RCC 7860 (cell line): ENCODE results near the gene ZIC5.
A peak's percentile ranks its signal among the peaks of the same experiment; 100 is the strongest.

Source experiments
- DNase-seq: peaks from one replicate; pipeline ENCODE4 v3.0.0-alpha.2; 2015; ENCODE audit warnings: low spot score
- FAIRE-seq: peaks from 2 replicates; lab custom pipeline; 2012; peaks lifted over from hg19 to GRCh38; lab: Jason Lieb, UNC

The ZIC5 gene

DNA sequence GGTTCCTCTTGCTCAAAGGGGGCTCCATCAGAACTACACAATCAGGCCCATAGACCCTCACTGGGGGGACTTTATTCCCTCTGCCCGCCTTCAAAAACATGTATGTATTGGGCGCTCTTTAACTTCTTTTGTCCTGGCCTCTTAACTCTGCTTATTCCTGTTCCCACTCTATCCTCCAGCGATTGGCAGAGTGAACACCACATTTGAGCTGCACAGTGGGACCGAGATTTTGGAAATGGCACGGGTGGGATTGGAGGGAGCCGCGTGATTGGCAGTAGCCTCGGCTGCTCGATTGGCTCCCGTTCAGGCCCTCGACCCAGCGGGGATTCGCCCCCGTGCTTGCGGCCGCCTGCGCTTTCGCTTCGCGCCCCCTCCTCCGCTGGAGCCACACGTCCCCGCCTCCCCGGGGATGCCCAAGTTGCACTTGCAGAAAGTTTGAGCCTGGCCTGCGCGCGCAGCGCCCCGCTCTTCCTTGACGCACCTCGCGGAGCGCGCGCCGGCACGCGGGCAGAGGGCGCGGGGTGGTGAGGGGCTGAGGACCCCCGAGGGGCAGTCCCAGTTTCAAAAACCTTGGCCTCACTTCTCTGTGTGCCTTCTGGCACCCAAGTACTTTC, at the start of gene ZIC5:
Gene ZIC5, minus strand, starts transcription at position 192 of the 614 bp plus-strand sequence. Its CDS starts 164 bp downstream, at position 28.
- DNase-seq (no peak), FAIRE-seq (no peak)

DNA sequence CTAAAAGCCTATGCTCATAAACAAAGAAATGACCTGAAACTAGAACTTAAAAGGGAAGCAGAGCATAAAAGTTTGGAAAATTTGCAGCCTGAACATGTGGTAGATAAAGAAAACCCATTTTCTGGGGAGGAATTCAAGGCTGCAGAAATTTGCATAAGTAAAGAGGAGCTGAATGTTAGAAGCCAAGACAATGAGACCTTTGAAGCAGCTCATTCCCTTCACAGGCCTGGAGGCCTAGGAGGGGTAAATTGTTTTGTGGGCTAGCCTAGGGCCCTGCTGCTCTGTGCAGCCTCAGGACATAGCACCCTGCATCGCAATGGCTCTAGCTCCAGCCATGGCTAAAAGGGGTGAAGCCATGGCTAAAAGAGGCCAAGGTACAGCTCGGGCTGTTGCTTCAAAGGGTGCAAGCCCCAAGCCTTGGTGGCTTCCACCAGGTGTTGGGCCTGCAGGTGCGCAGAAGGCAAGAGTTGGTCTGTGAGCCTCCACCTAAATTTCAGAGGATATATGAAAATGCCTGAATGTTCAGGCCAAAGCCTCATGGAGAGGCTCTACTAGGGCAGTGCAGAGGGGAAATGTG, 48.3 kb upstream of the ZIC5 start:
- DNase-seq (no peak), FAIRE-seq (no peak)

DNA sequence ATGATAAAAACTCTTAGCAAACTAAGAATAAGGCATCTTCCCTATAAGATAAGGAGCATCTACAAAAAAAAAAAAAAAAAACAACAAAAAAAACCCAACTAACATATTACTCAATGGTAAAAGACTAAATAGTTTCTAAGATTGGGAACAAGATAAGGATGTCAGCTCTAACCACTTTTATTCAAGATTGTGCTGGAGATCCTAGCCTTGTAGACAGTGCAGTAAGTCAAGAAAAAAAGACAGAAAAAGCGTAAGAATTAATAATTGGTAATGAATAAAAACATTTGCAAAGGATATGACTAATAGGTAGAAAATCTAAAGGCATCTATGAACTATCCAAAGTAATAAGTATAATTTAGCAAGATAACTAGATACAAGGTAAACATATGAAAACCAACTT, 43.1 kb upstream of the ZIC5 start:
- FAIRE-seq, result no peak
- DNase-seq, result no peak

DNA sequence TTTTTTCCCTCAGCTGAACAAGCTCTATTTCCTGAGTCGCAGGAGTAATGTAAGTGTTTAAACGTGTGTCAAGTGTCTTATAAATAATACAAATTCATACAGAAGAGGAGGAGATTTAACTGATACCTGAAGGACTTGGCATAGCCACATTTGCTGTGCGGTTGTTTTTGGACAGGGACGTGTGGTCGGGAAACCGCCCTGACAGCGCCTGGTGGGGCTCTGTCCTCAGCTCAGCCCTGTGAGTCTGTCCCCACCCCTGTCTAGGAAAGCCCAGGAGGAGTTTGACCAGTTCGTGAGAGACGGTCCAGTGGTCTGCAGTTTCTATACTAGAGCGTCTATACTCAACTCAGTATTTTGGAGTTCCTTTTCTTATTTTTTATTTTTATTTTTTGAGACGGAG, 26.7 kb upstream of the ZIC5 start:
- no peak for DNase-seq
- no peak for FAIRE-seq

DNA sequence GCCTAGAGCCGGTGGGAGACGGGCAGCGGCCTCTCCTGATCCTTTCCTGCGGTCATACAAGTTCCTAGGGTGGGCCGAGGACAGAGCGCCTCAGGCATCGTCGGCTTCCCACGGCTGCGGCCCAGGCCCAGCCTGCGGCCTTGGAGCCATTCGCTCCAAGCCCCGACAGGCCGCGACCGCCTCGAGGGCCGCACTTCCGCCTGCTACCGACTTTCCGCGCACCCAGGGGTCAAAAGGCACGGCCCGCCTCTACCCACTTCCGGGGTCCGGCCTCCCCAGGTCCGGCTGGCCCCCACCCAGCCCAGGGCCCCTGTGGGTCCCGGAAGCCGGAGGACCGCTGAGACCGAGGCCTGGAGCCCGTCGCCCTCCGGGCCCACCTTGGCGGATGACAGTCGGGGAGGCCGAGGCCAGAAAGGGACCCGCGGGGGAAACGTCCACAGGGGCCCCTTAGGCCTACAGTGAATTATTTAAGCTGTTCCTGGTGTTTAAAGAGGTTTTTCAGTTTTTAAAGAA, 26.2 kb upstream of the ZIC5 start:
- DNase-seq, result no peak
- FAIRE-seq, result no peak

DNA sequence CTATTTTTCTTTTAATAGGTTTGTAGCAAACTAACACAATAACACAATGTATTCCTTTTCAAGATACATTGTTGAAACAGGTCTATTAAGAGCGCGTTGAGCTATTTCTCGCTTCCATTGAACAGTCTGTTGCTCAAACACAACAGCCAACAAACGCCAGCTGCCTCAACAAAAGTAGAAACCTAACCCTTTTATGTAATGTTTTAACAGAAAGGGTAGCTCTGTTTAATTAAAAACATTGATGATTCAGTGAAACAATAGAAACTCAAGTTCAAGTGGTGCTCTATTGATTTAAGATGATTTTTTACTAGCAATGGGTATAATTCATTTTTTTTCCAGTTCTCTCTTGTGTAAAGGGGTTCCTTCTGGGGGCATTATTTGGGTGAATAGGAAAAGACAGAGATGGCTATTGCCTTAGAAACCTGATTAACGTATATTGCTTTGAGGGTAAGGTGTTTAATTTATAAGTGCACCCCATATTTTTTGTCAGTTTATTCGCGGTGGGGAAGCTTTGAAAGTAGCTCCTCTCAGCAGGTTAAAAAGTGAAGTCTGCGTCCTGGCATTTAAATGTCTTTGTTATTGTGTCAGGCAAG, 24.9 kb upstream of the ZIC5 start:
- FAIRE-seq (no peak), DNase-seq (no peak)

DNA sequence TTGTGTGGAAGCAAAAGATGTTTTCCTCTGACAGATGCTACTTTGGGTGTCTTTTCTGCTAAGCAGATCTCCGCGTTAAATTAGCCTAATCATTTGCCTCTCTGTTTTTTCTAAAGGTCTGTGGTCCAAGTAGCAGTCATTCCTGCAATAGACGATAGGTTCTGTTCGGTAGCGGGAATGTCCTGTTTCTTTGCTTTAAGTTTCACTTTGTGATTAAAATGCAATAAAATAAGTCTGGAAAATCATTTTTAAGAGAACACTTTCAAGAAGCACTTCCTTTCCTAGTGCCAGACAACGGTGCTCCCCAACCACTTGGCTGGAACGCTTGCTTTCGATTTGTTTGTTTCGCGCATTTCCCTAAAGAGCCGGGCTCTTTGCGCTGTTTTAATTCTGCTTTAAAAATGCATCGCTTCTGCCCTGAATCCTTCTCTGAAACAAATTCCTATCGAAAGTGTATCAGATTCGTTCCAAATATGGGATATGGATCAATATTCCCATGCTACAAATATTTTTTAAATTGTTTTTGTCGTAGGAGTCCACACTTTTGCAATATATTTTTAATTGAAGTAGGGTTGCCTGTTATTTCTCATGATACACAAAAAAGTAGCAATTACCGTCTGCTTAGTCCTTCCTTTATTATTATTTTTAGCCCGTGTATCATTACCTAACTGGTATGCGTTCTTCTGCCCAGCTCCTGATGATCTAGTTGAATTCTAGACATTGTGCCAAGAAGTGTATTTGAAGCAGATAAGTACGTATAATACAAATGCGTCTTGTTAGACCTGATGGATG, 24.2 kb upstream of the ZIC5 start:
- FAIRE-seq (no peak), DNase-seq (no peak)

DNA sequence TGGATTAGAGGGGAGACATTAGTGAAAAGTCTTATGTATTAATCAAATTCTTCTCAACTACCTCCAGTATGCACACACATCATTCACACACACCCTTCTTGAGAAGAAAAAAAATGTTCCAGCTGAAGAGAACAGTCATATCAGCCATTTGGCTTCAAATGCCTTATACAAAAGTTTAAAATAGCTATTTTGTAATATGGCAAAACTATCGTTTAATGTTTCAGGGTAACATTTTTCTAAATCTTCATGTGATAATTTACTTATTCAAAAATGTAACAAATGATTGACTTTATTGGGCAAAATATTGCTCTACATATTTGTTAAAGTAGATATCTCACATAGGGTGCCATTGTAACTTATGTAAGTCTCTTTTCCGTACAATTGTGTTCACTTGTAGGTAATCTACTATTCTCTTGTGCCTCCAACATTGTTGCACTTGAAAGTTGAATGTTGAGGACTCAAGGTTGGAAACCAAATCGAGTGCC, 23.6 kb upstream of the ZIC5 start:
- DNase-seq (no peak), FAIRE-seq (no peak)

DNA sequence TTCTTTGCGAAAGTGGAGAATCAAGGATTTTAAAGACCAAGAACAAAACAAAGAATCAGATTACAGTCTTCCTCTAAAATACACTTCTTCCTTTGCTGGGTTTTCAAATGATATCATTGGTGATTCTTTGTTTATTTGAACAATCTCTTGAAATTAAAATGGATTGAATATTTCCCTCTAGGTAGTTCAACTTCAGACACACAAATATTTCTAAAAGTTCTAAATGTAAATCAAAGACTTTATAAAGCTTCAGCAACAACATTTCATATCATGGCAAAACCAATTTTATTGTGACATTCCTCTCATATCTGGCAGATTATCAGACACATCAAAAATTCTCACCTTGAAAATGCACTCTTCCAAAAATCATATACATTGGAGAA, 23.1 kb upstream of the ZIC5 start:
- FAIRE-seq (no peak), DNase-seq (no peak)

DNA sequence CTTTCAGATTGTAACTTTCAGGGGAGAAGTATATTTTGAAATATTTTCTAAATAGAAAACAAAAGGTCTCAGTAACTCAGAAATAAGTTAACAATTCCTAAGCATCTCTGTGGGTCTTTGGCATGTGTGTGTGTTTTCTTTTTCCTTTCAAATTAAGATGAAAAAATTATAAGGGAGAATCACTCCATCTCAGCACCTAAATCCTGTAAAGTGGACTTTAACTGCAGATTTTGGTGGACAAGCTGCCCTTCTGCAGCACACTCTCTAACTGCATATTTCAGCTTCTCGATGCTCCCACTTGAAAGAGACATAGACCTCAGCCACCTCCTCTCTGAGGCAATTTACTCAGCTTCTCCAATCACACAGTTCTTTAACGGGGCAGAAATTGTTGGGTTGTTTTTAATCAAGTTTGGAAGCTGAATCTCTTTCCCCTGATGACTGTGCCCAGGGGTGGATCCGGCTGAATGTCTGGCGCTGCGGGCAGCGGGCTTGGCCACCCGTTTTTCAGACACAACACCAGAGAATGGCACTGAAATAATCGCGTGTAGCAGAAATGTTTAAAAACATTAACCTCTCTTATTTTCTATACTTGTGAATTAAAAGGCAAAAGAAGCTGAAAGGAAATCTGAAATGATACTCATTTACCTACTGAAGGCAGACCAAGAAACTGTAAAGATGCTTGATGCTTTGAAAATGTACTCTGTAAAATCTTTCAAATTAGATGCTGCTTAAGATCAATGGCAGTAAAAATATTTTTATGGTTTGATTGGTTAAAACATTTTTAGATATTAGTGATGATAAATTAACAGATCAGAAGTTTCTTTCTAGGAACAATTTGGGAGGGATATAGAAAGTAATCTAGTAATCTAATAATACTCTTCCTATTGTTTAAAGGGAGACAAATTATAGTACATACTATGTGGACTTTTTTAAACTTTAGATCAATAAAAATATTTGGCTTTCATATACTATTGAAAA, 22.4 kb upstream of the ZIC5 start:
- no peak for DNase-seq
- no peak for FAIRE-seq

DNA sequence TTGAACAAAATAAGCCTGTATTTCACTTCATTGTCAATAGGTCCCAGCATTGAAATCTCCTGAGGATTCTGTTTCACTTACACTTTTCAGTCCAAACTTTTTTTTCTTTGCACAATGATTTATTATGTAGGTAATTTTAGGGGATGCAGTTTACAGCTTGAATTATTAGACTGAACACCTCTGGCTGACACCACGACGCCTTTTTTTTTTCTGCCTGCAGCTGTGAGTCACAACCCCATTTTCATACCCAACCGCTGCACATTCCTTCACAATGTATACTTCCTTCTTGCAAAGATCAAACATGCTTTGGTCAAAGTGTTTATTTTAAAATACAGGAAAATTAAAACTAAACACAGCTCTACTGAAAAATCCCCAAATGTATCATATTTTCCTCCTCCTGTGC, 21.4 kb upstream of the ZIC5 start:
- DNase-seq (no peak), FAIRE-seq (peak; percentile 46)

DNA sequence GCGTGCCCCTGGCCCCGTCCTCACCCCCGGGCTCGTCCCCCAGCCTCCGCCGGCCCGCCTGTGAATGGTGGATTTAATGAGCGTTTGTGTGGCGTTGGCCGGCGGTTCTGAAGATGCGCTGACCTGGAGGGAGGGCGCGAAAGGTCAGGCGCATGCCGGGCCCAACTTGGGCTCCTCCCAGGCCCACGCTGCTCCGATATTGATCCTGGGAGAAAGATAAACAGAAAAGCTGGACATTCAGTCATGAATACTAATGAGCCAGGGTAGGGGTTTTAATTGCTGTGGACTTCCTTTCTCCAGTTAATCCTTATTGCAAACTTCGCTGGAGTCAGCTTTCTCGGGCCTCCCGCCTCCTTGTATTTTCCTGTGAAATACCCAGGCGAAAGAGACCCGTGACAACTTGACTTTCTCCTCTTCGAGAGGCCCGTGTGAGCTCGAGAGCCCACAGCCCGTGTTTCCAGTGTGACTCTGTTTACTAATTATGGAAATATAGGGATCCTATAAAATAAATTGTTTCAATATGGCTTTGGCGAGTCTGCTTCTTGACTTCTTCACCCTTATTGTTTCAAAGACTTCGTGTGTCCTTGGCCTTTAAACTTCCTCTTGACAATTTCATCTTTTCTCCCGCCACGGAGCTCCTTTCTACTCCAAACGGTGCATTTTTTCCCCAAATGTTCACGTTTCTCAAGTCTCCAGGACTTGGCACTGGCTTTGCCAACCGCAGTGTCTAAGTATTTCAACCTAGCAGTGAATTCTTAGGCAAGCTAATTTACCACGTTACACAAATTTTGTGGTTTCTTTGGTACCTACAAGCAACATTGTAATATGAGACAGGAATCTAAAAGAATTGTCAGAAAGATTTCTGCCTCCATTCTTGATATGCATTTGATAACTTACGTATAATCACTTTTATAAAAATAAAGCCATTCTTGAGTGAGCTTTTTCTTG, 20.5 kb upstream of the ZIC5 start:
- DNase-seq, result no peak
- no peak for FAIRE-seq

DNA sequence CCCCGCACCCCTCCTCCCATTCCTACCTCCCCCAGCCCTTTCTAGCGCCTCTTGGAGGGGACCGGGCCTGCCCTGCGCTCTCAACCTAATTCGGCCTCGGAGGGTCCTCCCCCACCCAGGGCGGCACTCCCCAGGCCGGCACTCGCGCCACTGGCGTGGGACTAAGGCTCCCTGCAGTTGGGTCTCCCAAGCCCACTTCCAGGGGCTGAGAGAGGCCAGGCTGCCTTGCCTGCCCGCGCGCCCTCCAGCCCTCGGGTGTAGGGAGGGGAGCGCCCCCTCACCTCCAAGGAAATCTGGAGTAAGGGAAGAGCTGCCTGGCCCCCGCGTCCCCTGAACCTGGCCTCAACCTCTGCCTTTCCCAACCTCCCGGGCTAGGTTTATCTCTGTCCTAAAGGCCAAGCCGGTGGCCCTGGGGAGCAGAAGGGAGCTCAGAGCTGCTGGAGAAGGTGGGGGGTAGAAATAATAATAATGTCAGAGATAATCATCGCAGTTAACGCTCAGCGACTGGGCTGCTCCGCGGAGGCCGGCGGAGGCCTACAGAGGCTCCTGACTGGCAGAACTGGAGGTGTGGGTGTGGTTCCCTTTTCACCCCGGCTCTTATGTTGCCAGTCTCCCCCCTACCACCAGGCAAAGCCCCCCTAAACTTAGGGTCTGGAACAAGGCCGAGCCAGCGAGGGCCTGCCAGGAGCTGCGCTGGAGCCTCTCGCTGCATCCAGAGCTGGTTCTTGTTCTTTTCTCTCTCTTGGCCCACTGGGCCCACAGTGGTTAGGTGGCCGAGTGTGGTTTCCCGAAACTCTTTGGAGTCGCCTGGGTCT, 19.7 kb upstream of the ZIC5 start:
- no peak for FAIRE-seq
- DNase-seq, result no peak

DNA sequence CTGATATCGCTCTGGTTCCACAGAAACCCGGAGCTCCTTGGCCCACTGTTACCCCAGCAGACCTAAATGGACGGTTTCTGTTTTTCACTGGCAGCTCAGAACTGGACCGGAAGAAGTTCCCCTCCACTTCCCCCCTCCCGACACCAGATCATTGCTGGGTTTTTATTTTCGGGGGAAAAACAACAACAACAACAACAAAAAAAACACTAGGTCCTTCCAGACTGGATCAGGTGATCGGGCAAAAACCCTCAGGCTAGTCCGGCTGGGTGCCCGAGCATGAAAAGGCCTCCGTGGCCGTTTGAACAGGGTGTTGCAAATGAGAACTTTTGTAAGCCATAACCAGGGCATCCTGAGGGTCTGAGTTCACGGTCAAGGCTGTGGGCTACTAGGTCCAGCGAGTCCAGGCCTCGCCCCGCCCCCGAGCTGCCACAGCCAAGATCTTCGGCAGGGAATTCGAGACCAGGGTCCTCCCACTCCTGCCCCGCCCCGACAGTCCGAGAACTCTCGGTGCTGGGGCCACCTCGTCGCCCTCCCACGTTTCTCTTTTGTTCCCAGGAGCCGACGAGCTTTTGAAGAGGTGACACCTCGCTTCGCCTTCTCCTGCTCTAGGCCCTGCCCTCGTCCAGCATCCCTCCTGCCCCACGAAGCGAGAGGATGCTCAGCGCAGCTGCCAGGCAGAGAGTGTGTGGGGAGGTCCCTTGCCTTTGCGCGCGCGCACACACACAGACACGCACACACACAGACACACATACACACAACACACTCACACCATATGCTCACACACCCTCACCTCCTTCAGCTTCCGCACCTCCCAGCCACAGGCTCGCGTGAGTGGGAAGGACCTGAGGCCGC, 18.8 kb upstream of the ZIC5 start:
- FAIRE-seq, result no peak
- DNase-seq, result no peak

DNA sequence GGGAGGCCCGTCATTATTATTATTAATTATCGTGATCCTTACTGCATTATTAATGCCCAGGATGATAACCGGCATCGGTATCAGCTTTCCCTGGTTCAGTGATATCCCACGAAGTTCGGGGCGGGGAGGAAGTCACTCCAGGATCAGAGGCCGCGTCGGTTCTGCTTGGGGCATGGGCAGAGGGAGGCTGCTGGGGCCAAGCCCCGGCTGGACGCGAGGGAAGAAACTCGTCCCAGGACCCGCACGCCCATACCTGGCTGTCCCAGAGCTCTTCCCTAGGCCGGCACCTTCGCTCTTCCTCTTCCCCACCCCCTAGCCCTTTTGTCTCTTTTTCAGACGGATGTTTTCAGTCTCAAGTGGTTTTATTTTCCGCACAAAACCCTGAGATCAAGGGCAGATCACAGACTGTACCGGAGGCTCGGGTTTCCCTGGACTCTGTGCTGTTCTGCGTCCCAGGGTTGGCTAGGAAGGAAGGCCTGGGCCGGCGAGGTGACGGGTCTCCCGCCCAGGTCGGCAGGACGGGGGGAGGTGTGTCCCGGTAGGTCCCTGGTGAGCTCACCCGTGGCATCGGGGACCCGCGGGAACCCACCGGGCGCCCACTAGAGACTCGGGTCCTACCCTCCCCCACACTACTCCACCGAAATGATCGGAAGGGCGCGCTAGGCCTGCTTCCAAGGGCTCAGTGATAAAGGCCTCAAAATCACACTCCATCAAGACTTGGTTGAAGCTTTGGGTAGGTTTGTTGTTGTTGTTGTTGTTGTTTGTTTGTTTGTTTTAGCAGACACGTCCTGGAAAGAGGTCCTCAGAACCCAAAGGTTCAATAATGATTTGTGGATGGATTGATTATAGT, 17.9 kb upstream of the ZIC5 start:
- DNase-seq (no peak), FAIRE-seq (no peak)

DNA sequence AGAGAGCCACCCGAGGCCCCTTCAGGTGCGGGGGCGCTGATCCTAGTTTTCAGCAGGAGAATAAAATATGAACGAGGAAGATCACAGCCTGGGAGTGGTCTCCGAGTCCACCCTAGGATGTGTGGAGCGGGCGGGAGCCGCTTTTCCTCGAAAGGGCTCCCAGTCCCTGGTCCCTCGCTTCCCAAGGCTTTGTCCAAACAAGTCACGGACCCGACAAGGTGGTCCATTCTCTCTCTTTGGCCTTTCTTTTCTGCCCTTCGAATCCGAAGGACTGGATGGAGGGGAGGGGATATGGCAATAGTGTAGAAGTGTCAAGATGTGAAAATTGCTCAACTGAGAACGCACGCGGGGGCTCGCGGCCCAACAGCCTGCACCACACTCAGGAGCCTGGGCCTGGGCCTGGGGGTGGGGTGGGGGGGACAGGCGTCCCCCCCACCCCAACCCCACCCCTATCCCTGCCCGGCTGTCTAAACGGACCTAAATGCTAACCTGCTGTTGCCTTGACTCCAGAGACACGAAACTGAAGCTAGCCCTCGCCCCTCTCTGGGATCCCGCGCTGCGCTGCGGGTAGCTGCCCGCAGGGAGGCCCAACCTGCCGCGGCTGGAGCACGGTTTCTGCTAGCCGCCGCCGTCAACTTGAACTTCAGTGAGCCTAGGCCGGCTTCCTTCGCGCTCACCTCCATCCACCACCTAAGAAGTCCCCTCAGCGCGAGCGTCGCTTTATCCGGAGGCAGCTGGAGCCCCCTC, 17.1 kb upstream of the ZIC5 start:
- FAIRE-seq (no peak), DNase-seq (no peak)
